NB4 (cell line): Measurements from ENCODE around the gene TFAP2C.

Experiments
- DNase-seq: peaks from one replicate; pipeline ENCODE4 v3.0.0; 2010; ENCODE audit warnings: low read depth
- H3K4me3 ChIP-seq: one replicate; pipeline ENCODE4 v1.5.1; 2011; ENCODE audit warnings: mild to moderate bottlenecking, low read depth, low read length, moderate library complexity
- MYC ChIP-seq: IDR thresholded peaks from 2 replicates; pipeline ENCODE4 v1.6.1; 2011; ENCODE audit warnings: low read depth, low read length
- POLR2A ChIP-seq: IDR thresholded peaks from 2 replicates; pipeline ENCODE4 v1.6.1; 2011; ENCODE audit warnings: mild to moderate bottlenecking; ENCODE audit not compliant: insufficient read length; ENCODE audit errors: extremely low read depth
- TF ChIP-seq, protein P1 (sequence below): IDR thresholded peaks from 2 replicates; pipeline ENCODE4 v1.6.1; 2011; ENCODE audit warnings: low read depth, low read length
- TF ChIP-seq, protein P2 (sequence below): IDR thresholded peaks from one replicate; pipeline ENCODE4 v1.5.1; 2012; ENCODE audit warnings: low read depth, low read length

Gene TFAP2C

DNA sequence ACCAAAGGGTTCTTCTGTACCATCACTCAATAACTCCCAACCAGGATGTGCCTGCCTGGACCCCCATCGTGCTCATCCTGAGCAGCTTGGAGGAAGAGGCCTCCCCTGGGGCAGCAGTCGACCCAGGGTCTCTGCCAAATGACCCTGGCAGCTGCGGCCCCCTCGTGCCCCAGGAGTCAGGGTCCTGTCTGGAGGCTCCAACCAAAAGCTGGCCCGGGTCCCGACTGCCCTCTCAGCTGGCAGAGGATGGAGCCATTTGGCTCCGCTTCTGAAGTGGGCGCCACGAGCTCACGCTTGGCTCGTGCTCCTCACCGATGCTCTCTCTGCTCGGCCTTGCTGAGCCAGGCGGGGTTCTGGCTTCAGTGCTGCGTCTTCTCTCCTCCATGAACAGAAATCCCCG lies 56.8 kb downstream of the TFAP2C start:
- TF ChIP-seq, protein P1, sequence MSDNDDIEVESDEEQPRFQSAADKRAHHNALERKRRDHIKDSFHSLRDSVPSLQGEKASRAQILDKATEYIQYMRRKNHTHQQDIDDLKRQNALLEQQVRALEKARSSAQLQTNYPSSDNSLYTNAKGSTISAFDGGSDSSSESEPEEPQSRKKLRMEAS, result no peak

DNA sequence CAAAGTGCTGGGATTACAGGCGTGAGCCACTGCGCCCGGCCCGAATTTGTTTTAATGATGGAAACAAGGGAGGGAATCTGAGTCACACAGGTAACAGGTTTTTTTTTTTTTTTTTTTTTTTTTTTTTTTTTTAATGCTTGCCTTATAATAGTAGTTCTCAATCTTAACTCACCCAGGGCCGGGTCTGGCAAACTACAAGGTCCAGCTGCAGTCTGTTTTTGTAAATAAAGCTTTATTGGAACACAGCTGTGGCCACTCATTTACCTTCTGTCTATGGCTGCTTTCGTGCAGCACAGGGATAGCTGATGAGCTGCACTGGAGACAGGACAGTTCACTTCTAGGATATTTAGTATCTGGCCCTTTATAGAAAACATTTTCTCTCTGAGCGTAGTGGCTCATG lies 58.0 kb downstream of the TFAP2C start:
- TF ChIP-seq POLR2A, result no peak
- no peak for TF ChIP-seq MYC
- TF ChIP-seq, protein P1, result no peak
- TF ChIP-seq, protein P2, sequence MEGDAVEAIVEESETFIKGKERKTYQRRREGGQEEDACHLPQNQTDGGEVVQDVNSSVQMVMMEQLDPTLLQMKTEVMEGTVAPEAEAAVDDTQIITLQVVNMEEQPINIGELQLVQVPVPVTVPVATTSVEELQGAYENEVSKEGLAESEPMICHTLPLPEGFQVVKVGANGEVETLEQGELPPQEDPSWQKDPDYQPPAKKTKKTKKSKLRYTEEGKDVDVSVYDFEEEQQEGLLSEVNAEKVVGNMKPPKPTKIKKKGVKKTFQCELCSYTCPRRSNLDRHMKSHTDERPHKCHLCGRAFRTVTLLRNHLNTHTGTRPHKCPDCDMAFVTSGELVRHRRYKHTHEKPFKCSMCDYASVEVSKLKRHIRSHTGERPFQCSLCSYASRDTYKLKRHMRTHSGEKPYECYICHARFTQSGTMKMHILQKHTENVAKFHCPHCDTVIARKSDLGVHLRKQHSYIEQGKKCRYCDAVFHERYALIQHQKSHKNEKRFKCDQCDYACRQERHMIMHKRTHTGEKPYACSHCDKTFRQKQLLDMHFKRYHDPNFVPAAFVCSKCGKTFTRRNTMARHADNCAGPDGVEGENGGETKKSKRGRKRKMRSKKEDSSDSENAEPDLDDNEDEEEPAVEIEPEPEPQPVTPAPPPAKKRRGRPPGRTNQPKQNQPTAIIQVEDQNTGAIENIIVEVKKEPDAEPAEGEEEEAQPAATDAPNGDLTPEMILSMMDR, result no peak
- H3K4me3 ChIP-seq, result no peak overlapping the region
- no peak for DNase-seq

More for the DNA sequence above, 56.8 kb downstream of the TFAP2C start:
- H3K4me3 ChIP-seq, result no peak overlapping the region
- no peak for DNase-seq

DNA sequence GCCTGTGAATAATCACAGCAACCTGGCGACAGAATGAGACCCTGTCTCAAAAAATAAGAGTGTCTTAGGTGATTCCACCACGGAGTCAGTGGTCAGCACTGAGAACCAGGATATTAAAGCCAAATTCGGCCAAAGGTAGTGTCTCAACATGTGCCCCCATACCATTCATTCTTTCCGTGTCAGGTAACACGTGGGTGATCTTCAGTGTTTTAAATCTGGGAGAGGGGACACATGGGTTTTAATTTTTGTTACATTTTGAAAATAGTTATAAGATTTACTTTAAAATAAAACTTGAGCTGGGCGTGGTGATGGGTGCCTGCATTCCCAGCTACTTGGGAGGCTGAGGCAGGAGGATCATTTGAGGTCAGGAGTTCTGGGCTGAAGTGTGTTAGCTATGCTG lies 59.0 kb downstream of the TFAP2C start:
- DNase-seq, result no peak
- no peak overlapping the region for H3K4me3 ChIP-seq
- TF ChIP-seq POLR2A (no peak), MYC (no peak)
- TF ChIP-seq, protein P1, result no peak
- TF ChIP-seq, protein P2, result no peak
